GM12874 (cell line): ENCODE measurements around the gene INMT.

ENCODE experiments used
- TF ChIP-seq, protein P1 (sequence below): IDR thresholded peaks from 2 replicates; pipeline ENCODE4 v1.5.1; 2011; ENCODE audit warnings: low read depth, mild to moderate bottlenecking, control low read depth, low read length, moderate library complexity; ENCODE audit not compliant: insufficient read depth

The INMT gene

DNA sequence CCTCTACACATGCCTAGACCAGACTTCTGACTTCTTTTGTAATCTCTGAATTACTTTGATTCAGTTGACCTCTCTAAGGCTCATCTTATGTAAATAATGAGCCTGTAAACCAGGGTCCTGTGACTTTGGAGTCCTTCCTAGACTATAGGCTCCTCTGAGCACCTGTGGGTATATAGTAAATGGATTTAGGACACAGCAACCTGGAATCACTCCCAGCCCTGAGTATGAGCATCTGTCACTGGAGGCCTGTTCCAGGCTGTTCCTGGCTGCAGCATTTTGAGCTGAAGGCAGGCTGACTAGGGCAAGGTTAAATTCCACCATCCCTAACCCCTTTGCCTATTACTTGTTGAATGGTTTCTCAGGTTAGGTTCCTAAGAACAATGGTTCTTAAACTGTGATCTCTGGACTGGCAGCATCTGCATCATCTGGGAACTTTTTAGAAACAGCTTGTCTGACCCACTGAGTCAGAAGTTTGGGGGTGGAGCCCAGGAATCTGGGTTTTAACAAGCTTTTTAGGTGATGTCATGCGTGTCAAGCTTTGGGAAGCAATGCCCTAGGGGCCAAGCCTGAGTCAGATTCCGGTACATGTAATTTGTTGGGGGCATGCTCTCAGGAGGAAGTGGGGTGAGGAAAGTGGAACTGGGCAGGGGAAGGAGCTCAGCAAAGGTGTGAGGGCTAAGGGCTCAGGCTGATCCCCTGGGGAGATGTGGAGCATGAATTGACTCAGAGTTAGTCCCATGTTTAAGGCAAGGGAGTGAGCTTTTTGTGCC is 47.5 kb downstream of the INMT start:
- TF ChIP-seq, protein P1, sequence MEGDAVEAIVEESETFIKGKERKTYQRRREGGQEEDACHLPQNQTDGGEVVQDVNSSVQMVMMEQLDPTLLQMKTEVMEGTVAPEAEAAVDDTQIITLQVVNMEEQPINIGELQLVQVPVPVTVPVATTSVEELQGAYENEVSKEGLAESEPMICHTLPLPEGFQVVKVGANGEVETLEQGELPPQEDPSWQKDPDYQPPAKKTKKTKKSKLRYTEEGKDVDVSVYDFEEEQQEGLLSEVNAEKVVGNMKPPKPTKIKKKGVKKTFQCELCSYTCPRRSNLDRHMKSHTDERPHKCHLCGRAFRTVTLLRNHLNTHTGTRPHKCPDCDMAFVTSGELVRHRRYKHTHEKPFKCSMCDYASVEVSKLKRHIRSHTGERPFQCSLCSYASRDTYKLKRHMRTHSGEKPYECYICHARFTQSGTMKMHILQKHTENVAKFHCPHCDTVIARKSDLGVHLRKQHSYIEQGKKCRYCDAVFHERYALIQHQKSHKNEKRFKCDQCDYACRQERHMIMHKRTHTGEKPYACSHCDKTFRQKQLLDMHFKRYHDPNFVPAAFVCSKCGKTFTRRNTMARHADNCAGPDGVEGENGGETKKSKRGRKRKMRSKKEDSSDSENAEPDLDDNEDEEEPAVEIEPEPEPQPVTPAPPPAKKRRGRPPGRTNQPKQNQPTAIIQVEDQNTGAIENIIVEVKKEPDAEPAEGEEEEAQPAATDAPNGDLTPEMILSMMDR: no peak

GRCh38 chr7:30799976-30800661 is 48.2 kb downstream of the INMT start:
- TF ChIP-seq, protein P1: no peak

- TF ChIP-seq, protein P1: peak; percentile 57
These were observed 48.9 kb downstream of the INMT start for GRCh38 chr7:30800785-30801252.

GRCh38 chr7:30802812-30803211 is 50.9 kb downstream of the INMT start:
- TF ChIP-seq, protein P1: no peak

GRCh38 chr7:30804078-30804661 is 52.2 kb downstream of the INMT start:
- TF ChIP-seq, protein P1: no peak

DNA sequence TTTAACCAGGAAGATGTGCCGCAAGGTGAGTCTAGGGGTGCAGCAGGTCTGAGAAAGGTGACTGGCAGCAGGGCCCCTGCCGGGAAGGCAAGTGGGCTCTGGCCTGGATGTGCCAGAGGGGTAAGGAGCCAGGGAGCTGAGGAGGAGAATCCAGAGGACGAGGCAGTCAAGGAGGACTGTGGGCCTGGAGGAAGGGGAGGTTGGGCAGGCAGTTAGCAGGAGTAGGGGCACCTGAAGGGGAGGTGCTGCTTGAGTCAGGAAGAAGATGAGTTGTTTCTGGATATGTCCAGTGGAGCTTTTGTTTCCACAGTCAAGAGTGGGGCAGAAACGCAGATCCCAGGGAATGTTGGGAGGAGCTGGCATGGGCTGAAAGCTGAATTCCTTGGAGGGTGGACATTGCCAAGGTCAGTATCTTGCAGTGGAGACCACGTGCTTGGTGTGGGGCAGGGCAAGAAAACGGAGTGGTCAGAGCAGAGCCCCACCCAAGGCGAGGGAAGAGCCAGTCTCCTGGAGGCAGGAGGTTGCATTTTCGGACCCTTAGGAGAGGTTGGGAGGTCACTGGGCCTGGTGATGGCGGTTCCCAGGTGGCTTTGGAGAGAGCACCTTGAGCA is 53.3 kb downstream of the INMT start:
- TF ChIP-seq, protein P1: no peak

DNA sequence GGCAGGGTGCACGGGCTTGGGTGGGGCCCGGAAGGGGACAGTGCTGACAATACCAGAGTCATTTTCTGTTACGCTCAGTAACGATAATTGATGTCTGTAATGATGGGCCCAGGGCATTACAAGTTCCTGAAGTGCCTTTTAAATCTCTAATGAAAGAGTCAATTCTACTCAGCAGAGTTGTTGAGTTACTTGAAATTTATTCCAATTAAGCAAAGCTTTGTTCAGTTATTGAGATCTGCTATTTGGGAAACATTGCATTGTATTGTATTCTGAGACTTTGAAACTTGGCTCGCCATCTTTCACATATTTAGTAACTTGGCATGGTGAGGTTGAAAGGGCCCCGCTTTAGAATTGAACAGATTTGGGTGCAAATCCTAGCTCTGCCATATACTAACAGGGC is 54.0 kb downstream of the INMT start:
- TF ChIP-seq, protein P1: no peak
